ENCODE data around the gene ARV1. TPM values are rescaled to one million over a fixed set of nuclear protein-coding genes. Genes with fewer than 3 reads are reported as not detected.

ARV1 gene
- total and polyA plus RNA-seq, 10 of the 15 experiments (the other 5 are each of a cell fraction or from before 2014, with no cell fraction given) = 23.2 to 55.1 (median 35.6) TPM

- TF ChIP-seq ATF2 (IDR thresholded peaks at IDR 0.05; ENCODE audit: low read length) (no peak), BHLHE40 (IDR thresholded peaks at IDR 0.05; ENCODE audit: borderline replicate concordance in 1 of 2, low read depth in 2 of 2, low read length in 1 of 2) (no peak)
Measured at GRCh38 chr1:230965535-230965934, 13.4 kb upstream of the ARV1 start (continued).

GRCh38 chr1:230966358-230966873, 12.5 kb upstream of the ARV1 start:
- H3K9ac ChIP-seq (ENCODE audit: control insufficient read depth, insufficient read depth, low read length) = no peak overlapping the region
- H2AFZ ChIP-seq (ENCODE audit: control insufficient read depth, low read depth, low read length) = no peak overlapping the region
- H3K4me2 ChIP-seq (ENCODE audit: control insufficient read depth, insufficient read depth) = no peak overlapping the region
- ChIA-PET CTCF (interaction anchor here (0.6 to 1.0 kb wide), 2 partner anchors 12 to 392 kb away, joined by 3 read pairs; no protein-coding TSS in a partner anchor), POLR2A (no interaction called here), SMC1A (ENCODE audit: uncharacterized antibody, unreplicated experiment) (interaction anchor here (0.6 to 1.2 kb wide), 2 partner anchors 12 to 247 kb away, joined by 3 read pairs; partner anchors contain the start of genes ARV1 and TTC13), RAD21 (ENCODE audit: unreplicated experiment) (no interaction called here)
- WGBS (ENCODE audit: insufficient coverage, insufficient replicate concordance, low lambda C conversion rate, missing lambda C conversion rate) = over 99% methylated on average over 5 of the region's 5 CpGs
- intact Hi-C loops (cut with micrococcal nuclease; ENCODE audit: unreplicated experiment) (no loop called here), in situ Hi-C loops (cut with MboI) (no loop called here)
- ATAC-seq = no peak
- H3K36me3 ChIP-seq (ENCODE audit: control insufficient read depth in 2 of 2, insufficient read depth in 2 of 2, low read length in 1 of 2) = 0 out of 4 replicates have a peak, but pooled peaks cover 0 to 4% of the 10 kb centered on the region in 2 experiments
- BruUV-seq (replicated peaks) = no TSS peak
- H3K4me1 ChIP-seq (ENCODE audit: control insufficient read depth, insufficient read depth, low read length) = no peaks in the 10 kb centered on the region
- DNase-seq (ENCODE audit: low read depth, low spot score) = no peak
- H3K27me3 ChIP-seq (replicated peaks in 1 of 2; ENCODE audit: control insufficient read depth in 2 of 2, insufficient read depth in 2 of 2, low read length in 1 of 2) = no peaks in the 10 kb centered on the region
- no peak overlapping the region for H3K4me3 ChIP-seq
- no peaks in the 10 kb centered on the region for H3K9me3 ChIP-seq (replicated peaks; ENCODE audit: control insufficient read depth, insufficient read depth, low read length)
- no peak overlapping the region for H3K27ac ChIP-seq (ENCODE audit: control insufficient read depth, insufficient read depth)
- TF ChIP-seq ZSCAN29 (IDR thresholded peaks at IDR 0.05) = no peak
- TF ChIP-seq USF1 (IDR thresholded peaks at IDR 0.05; ENCODE audit: borderline replicate concordance, extremely low read length, insufficient read depth, low read depth, low read length) = no peak
- TF ChIP-seq IRF5 (IDR thresholded peaks at IDR 0.05; ENCODE audit: borderline replicate concordance) = no peak
- TF ChIP-seq FOXM1 (IDR thresholded peaks at IDR 0.05; ENCODE audit: low read depth, low read length) = no peak
- TF ChIP-seq BCLAF1 (IDR thresholded peaks at IDR 0.05) = no peak
- TF ChIP-seq DPF2 (IDR thresholded peaks at IDR 0.05) = no peak
- no peak for TF ChIP-seq E4F1 (IDR thresholded peaks at IDR 0.05; ENCODE audit: borderline replicate concordance, partially characterized antibody)
- FAIRE-seq = no peak
- H4K20me1 ChIP-seq (ENCODE audit: control insufficient read depth, insufficient read depth) = no peaks in the 10 kb centered on the region
- H3K79me2 ChIP-seq (ENCODE audit: control insufficient read depth, insufficient read depth, low read length) = peaks cover 2% of the 10 kb centered on the region; the same call in 1 of the 2 replicates
